Upper lobe of left lung (tissue), 6 donors: Measurements from ENCODE around the gene ST6GALNAC6. TPM values are rescaled to one million over a fixed set of nuclear protein-coding genes. Genes with fewer than 3 reads are reported as not detected.
A peak's percentile ranks its signal among the peaks of the same experiment; 100 is the strongest.

Experiments used
- ATAC-seq, 2 donors: fragments of 200-7000 bp; cut with Tn5 transposase; one replicate each; pipeline ENCODE4 v1.9.1; 2022; ENCODE audit warnings: mild to moderate bottlenecking in 2 of 2, moderate library complexity in 2 of 2; ENCODE audit not compliant: low FRiP score in 2 of 2
- DNase-seq, 2 donors: peaks; one replicate each; pipeline ENCODE4 v3.0.0-alpha.2; 2019 to 2020
- H3K27ac ChIP-seq, 4 donors: fragments of 200-600 bp; sonication (generic); one replicate each; pipeline ENCODE4 v1.5.1; 2016 to 2019
- H3K27me3 ChIP-seq, 4 donors: fragments of 200-600 bp; sonication (generic); one replicate each; pipeline ENCODE4 v1.5.1; 2017 to 2019
- H3K36me3 ChIP-seq, 4 donors: fragments of 200-600 bp; sonication (generic); one replicate each; pipeline ENCODE4 v1.5.1; 2016 to 2019
- H3K4me1 ChIP-seq, 4 donors: fragments of 200-600 bp; sonication (generic); one replicate each; pipeline ENCODE4 v1.5.1; 2018 to 2019
- H3K4me3 ChIP-seq, 4 donors: fragments of 200-600 bp; sonication (generic); one replicate each; pipeline ENCODE4 v1.5.1; 2017 to 2019; ENCODE audit warnings: mild to moderate bottlenecking in 2 of 4, moderate library complexity in 1 of 4
- H3K9me3 ChIP-seq, 4 donors: fragments of 200-600 bp; sonication (generic); one replicate each; pipeline ENCODE4 v1.5.1; 2018 to 2019
- EP300 ChIP-seq, 4 donors: sonication (generic); formaldehyde crosslinking; IDR thresholded peaks; one replicate each; pipeline ENCODE4 v1.5.1; 2017; ENCODE audit warnings: antibody characterized with exemption in 4 of 4, control low read depth in 2 of 4
- POLR2A ChIP-seq, 4 donors: fragments of 450-650 bp; IDR thresholded peaks; one replicate each; pipeline ENCODE4 v1.5.1; 2016 to 2017; ENCODE audit warnings: antibody characterized with exemption in 4 of 4, mild to moderate bottlenecking in 2 of 4
- POLR2AphosphoS5 ChIP-seq, 2 donors: sonication (generic); formaldehyde crosslinking; IDR thresholded peaks; one replicate each; pipeline ENCODE4 v1.5.1; 2017; ENCODE audit warnings: antibody characterized with exemption in 2 of 2
- WGBS, 2 donors: methylation state at CpG; one replicate each; pipeline ENCODE4 v1.1.5; 2017 to 2018; 5-methylcytosine and 5-hydroxymethylcytosine counted together
- total RNA-seq, 6 donors: library from RNA; depleted of rRNA in 4 of 6; stranded (reverse); fragments of >200 nt in 4 of 6; gene quantifications; one replicate each; pipeline versions ENCODE4 v1.1.0 to v1.2.1, GENCODE V29; 2016 to 2021
- TF ChIP-seq, protein P1 (sequence below), 6 experiments: fragments of 450-650 bp in 4 of 6; fragments of 200-600 bp in 2 of 6; sonication (generic) in 2 of 6; IDR thresholded peaks; one replicate each; pipeline ENCODE4 v1.5.1; 2016 to 2019; ENCODE audit warnings: antibody characterized with exemption in 6 of 6
- donor health status: DM: no; HTN: no; CAD: no; lungs with moderate emphysema.
- donor health status: DM: no; HTN: yes; CAD: no; lungs with severe emphysema.

ST6GALNAC6 gene
- total RNA-seq, 6 donors from 2014 or later = 67.3 to 117 (median 85.2) TPM

DNA sequence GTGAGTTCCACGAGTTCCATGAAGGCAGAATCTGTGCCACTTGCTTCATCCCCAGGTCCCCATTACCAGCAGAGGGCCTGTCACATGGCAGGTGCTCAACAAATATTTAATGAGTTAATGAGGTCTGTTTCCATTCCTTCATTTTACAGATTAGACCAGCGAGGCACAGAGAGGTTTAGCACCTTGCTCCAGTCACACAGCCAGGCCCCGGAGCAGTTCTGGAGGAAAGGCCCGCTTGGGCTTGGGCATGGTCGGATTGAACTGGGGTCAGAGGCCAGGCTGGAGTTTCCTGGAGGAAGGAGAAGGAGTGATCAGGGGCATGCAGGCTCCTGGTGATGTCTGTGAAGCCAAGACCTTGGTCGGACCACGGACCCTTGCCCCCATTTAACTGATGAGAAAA, 21.4 kb upstream of the ST6GALNAC6 start:
- no peak overlapping the region for H3K27ac ChIP-seq
- no peaks in the 10 kb centered on the region for H3K9me3 ChIP-seq
- TF ChIP-seq POLR2A (IDR thresholded peaks at IDR 0.05) (no peak), POLR2AphosphoS5 (IDR thresholded peaks at IDR 0.05) (no peak), EP300 (IDR thresholded peaks at IDR 0.05) (no peak)
- TF ChIP-seq, protein P1, sequence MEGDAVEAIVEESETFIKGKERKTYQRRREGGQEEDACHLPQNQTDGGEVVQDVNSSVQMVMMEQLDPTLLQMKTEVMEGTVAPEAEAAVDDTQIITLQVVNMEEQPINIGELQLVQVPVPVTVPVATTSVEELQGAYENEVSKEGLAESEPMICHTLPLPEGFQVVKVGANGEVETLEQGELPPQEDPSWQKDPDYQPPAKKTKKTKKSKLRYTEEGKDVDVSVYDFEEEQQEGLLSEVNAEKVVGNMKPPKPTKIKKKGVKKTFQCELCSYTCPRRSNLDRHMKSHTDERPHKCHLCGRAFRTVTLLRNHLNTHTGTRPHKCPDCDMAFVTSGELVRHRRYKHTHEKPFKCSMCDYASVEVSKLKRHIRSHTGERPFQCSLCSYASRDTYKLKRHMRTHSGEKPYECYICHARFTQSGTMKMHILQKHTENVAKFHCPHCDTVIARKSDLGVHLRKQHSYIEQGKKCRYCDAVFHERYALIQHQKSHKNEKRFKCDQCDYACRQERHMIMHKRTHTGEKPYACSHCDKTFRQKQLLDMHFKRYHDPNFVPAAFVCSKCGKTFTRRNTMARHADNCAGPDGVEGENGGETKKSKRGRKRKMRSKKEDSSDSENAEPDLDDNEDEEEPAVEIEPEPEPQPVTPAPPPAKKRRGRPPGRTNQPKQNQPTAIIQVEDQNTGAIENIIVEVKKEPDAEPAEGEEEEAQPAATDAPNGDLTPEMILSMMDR (IDR thresholded peaks at IDR 0.05) = no peak
- no peaks in the 10 kb centered on the region for H3K36me3 ChIP-seq
- H3K4me1 ChIP-seq = peaks cover 42 to 58% (median 47%) of the 10 kb centered on the region in 4 donors
- no peaks in the 10 kb centered on the region for H3K27me3 ChIP-seq
- ATAC-seq (no peak), DNase-seq (no peak)
- H3K4me3 ChIP-seq = no peak overlapping the region
- WGBS, 2 donors = 88 to 95% methylated on average over 3 to 6 of the region's 7 CpGs

DNA sequence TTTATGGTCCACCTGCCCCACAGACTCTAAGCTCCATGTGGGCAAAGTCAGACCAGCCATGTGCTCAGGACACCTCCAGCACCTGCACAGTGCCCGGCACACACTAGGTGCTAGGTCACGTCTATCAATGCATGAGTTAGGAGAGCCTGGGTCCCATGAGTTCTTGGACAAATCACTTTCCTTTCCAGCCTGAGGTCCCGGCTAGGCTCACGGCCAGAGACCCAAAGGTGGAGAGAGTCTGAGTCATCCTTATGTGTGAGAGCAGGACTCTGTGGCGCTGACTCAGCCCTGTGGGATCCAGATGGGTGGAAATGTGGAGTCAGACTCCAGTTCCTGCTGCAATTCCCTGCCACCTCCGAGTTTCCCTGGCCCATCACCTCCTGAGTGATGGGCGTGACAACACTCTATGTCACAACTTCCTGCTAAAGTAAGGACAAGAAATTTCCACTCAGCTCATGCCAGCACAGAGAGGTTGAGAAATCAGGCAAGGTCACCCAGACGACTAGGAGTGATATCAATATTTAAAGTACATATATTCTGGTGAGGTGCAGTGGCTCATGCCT, 19.9 kb upstream of the ST6GALNAC6 start:
- ATAC-seq (peak; percentile 80 to 85), DNase-seq (peak in 1 of 2 donors; percentile 96)
- Histone ChIP-seq H3K9me3 (no peaks in the 10 kb centered on the region), H3K4me1 (peaks cover 54 to 68% (median 59%) of the 10 kb centered on the region in 4 donors), H3K27ac (peak overlapping the region; percentile 31 to 78 (median 66)), H3K36me3 (no peaks in the 10 kb centered on the region), H3K27me3 (no peaks in the 10 kb centered on the region), H3K4me3 (no peak overlapping the region)
- TF ChIP-seq EP300 (IDR thresholded peaks at IDR 0.05) (peak in 3 of 4 donors; percentile 28 to 93 (median 50)), POLR2A (IDR thresholded peaks at IDR 0.05) (no peak), POLR2AphosphoS5 (IDR thresholded peaks at IDR 0.05) (peak; percentile 92 to 98)
- TF ChIP-seq, protein P1 (IDR thresholded peaks at IDR 0.05) = peak in 1 of 6 experiments; percentile 24
- WGBS, 2 donors = 17 to 36% methylated on average over 3 to 8 of the region's 8 CpGs

DNA sequence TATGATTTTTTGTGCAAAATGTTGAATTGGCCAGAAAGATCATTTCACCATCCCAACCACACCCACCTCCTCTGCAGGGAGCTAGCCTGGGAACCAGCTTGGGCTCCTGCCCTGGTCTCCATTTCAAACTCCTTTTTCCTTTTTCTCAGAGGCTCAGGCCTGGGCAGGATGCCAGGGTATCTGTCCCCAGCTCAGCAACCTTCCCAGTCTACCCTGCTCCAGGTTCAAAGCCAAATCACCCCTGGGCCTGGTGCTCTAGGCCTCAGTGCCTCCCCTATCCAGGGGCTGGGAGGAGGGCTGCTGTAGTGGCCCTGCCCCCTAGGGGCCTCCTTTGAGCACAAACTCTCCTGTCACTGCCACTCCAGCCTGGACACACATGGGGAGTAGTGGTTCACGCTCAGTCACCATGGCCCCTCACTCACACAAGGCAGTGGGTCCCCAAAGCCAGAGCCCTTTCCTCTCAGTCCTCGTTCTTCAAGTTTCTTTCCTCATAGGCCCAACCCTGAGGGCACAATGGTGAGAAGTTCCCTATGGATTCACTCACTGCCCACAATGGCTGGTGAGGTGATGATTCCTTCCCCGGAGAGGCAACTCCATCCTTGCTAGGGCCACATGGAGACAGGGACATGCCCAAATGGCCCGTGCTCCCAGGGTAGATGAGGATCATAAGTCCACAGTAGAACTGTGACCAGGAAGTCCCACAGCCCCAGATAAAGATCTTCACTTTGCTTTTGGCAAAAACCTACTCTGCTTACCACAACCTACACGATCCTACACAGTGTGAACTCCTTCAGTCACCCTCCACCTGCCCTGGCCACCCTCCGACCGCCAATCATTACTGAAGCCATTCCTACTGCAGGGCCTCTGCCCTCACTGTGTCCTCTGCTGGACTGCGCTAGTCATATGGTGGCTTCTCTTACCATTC, 19.0 kb upstream of the ST6GALNAC6 start:
- TF ChIP-seq, protein P1 (IDR thresholded peaks at IDR 0.05) = peak in 1 of 6 experiments; percentile 7
- TF ChIP-seq POLR2AphosphoS5 (IDR thresholded peaks at IDR 0.05) = no peak
- TF ChIP-seq EP300 (IDR thresholded peaks at IDR 0.05) = no peak
- peak in 1 of 2 donors; percentile 4 for ATAC-seq
- H3K36me3 ChIP-seq = peaks cover 0 to 6% (median 0%) of the 10 kb centered on the region in 4 donors
- H3K4me1 ChIP-seq = peaks cover 55 to 73% (median 62%) of the 10 kb centered on the region in 4 donors
- H3K4me3 ChIP-seq = no peak overlapping the region
- H3K27me3 ChIP-seq = no peaks in the 10 kb centered on the region
- H3K27ac ChIP-seq = peak overlapping the region; percentile 31 to 78 (median 66)
- WGBS, 2 donors = 86 to 91% methylated on average over 7 to 8 of the region's 8 CpGs
- no peaks in the 10 kb centered on the region for H3K9me3 ChIP-seq
- DNase-seq = no peak

DNA sequence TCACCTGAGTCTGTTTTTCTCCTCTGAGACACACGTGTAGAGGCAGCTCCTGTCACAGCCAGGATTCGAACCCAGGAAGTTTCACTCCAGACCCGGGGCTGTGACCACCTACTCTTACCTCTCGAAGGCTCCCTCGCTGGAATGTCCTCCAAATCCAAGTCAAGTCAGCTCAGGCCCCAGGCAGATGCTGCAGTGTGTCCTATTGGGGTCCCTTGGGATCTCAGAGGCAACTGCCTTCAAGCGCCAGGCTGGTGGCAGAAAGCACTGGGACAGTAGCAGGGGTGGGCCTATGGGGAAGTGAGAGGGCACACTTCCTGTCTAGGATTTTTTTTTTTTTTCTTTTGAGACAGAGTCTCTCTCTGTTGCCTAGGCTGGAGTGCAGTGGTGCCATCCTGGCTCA, 18.2 kb upstream of the ST6GALNAC6 start:
- DNase-seq (no peak), ATAC-seq (no peak)
- TF ChIP-seq, protein P1 (IDR thresholded peaks at IDR 0.05) = no peak
- TF ChIP-seq POLR2AphosphoS5 (IDR thresholded peaks at IDR 0.05) (no peak), POLR2A (IDR thresholded peaks at IDR 0.05) (no peak), EP300 (IDR thresholded peaks at IDR 0.05) (no peak)
- Histone ChIP-seq H3K36me3 (peaks cover 0 to 15% (median under 1%) of the 10 kb centered on the region in 4 donors), H3K9me3 (no peaks in the 10 kb centered on the region), H3K4me3 (no peak overlapping the region), H3K4me1 (peaks cover 57 to 80% (median 66%) of the 10 kb centered on the region in 4 donors), H3K27ac (peak overlapping the region; percentile 31 to 78 (median 66)), H3K27me3 (no peaks in the 10 kb centered on the region)
- WGBS, 2 donors = 62 to 63% methylated on average over 6 of the region's 6 CpGs
